Astrocyte of the cerebellum (primary cell): ENCODE measurements around the gene CLPSL2.

Experiments used
- DNase-seq: peaks from one replicate; pipeline ENCODE4 v3.0.0-alpha.2; 2011; ENCODE audit warnings: low read depth
- H3K4me3 ChIP-seq: 2 replicates; pipeline ENCODE4 v1.5.1; 2011; ENCODE audit warnings: mild to moderate bottlenecking, low read depth, low read length, moderate library complexity
- CTCF ChIP-seq: IDR thresholded peaks from 2 replicates; pipeline ENCODE4 v1.5.1; 2012; ENCODE audit warnings: low read length, low read depth, moderate library complexity, mild to moderate bottlenecking; ENCODE audit errors: missing control alignments
- in situ Hi-C: cut with HindIII; loops from 2 replicates; pipeline ENCODE4 v1.10.0; 2017; ENCODE audit warnings: low sequenced_read_pairs

Gene CLPSL2

GRCh38 chr6:35786272-35786671 is 9.9 kb downstream of the CLPSL2 start:
- no peak for TF ChIP-seq CTCF
- no peak for DNase-seq
- in situ Hi-C loops, result no loop called here
- no peak overlapping the region for H3K4me3 ChIP-seq

GRCh38 chr6:35786810-35787209 is 10.4 kb downstream of the CLPSL2 start:
- no peak for DNase-seq
- in situ Hi-C loops, result no loop called here
- no peak overlapping the region for H3K4me3 ChIP-seq
- no peak for TF ChIP-seq CTCF

GRCh38 chr6:35787266-35788218 is 11.1 kb downstream of the CLPSL2 start:
- in situ Hi-C loops, result no loop called here
- TF ChIP-seq CTCF, result no peak
- H3K4me3 ChIP-seq, result no peak overlapping the region
- no peak for DNase-seq

GRCh38 chr6:35788423-35788982 is 12.1 kb downstream of the CLPSL2 start:
- no peak for TF ChIP-seq CTCF
- in situ Hi-C loops, result no loop called here
- H3K4me3 ChIP-seq, result no peak overlapping the region
- no peak for DNase-seq

- no peak overlapping the region for H3K4me3 ChIP-seq
- no peak for TF ChIP-seq CTCF
- DNase-seq, result no peak
- in situ Hi-C loops, result no loop called here
These were observed 14.3 kb downstream of the CLPSL2 start for GRCh38 chr6:35790683-35791082.

GRCh38 chr6:35794536-35795452 is 18.4 kb downstream of the CLPSL2 start:
- H3K4me3 ChIP-seq, result no peak overlapping the region
- TF ChIP-seq CTCF, result no peak
- no peak for DNase-seq
- in situ Hi-C loops, result no loop called here
